ENCODE data around the gene NSD1. TPM values are rescaled to one million over a fixed set of nuclear protein-coding genes. Genes with fewer than 3 reads are reported as not detected.

NSD1 gene
- total and polyA plus RNA-seq, 9 of the 15 experiments (the other 6 are each of a cell fraction or from before 2014, with no cell fraction given) = 3.8 to 51.0 (median 24.7) TPM

DNA sequence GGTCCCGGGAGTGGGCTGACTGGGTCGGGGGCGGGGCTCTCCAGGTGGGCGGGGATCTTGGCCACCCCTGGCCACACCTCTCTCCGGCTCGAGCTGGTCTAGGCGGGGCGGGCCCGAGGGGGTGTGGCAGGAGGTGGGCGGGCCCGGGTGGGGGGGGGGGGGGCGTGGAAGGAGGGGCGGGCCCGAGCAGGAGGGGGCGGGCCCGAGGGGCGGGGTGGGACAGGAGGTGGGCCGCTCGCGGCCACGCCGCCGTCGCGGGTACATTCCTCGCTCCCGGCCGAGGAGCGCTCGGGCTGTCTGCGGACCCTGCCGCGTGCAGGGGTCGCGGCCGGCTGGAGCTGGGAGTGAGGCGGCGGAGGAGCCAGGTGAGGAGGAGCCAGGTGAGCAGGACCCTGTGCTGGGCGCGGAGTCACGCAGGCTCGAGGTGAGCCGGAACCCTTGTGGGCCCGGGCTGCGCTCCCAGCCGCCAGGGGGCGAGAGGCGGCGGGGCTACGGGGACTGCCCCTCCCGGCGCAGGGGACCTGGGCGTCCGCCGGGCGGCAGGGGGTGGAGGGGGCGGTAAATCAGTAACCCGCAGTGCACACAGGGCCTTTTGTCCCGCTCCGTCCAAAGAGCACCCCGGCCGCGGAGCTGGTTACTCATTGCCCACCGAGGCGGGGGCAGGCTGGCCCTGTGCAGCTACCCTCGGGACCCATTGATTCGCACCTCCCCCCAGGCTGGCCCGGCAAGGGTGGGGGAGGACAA lies 46.7 kb upstream of the NSD1 start, which contains the start of gene FGFR4 (continued):
- TF ChIP-seq SAP30 (IDR thresholded peaks at IDR 0.05; ENCODE audit: borderline replicate concordance, insufficient read depth, low read depth, low read length, poor library complexity, severe bottlenecking) = peak; percentile 48
- TF ChIP-seq TAF1 (IDR thresholded peaks at IDR 0.05; ENCODE audit: control insufficient read depth, extremely low read depth, insufficient read depth, low read length, severe bottlenecking) = peak; percentile 16
- no peak for TF ChIP-seq ZNF79 (CRISPR knock-in tag; IDR thresholded peaks at IDR 0.05; ENCODE audit: low read depth)
- peak; percentile 65; the same call in 1 of the 2 replicates for TF ChIP-seq GABPB1 (CRISPR knock-in tag; IDR thresholded peaks at IDR 0.05)
- no peak for TF ChIP-seq ADNP (tag; IDR thresholded peaks at IDR 0.05)
- TF ChIP-seq NFIC (IDR thresholded peaks at IDR 0.05) = peak; percentile 95
- TF ChIP-seq POLR2A (conservative IDR thresholded peaks at IDR 0.05) = peak; percentile 80
- TF ChIP-seq, protein P1, sequence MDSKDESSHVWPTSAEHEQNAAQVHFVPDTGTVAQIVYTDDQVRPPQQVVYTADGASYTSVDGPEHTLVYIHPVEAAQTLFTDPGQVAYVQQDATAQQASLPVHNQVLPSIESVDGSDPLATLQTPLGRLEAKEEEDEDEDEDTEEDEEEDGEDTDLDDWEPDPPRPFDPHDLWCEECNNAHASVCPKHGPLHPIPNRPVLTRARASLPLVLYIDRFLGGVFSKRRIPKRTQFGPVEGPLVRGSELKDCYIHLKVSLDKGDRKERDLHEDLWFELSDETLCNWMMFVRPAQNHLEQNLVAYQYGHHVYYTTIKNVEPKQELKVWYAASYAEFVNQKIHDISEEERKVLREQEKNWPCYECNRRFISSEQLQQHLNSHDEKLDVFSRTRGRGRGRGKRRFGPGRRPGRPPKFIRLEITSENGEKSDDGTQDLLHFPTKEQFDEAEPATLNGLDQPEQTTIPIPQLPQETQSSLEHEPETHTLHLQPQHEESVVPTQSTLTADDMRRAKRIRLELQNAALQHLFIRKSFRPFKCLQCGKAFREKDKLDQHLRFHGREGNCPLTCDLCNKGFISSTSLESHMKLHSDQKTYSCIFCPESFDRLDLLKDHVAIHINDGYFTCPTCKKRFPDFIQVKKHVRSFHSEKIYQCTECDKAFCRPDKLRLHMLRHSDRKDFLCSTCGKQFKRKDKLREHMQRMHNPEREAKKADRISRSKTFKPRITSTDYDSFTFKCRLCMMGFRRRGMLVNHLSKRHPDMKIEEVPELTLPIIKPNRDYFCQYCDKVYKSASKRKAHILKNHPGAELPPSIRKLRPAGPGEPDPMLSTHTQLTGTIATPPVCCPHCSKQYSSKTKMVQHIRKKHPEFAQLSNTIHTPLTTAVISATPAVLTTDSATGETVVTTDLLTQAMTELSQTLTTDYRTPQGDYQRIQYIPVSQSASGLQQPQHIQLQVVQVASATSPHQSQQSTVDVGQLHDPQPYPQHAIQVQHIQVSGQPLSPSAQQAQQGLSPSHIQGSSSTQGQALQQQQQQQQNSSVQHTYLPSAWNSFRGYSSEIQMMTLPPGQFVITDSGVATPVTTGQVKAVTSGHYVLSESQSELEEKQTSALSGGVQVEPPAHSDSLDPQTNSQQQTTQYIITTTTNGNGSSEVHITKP (IDR thresholded peaks at IDR 0.05; ENCODE audit: partially characterized antibody) = peak; percentile 93
- peak; percentile 74 for TF ChIP-seq CXXC5 (CRISPR knock-in tag; IDR thresholded peaks at IDR 0.05)
- 0 out of 2 replicates have a peak, but pooled peaks have one; percentile 18 for TF ChIP-seq SMARCE1 (IDR thresholded peaks at IDR 0.05)
- TF ChIP-seq TRIM28 (IDR thresholded peaks at IDR 0.05) = peak; percentile 28; the same call in 1 of the 2 replicates
- 0 out of 2 replicates have a peak, but pooled peaks have one; percentile 11 for TF ChIP-seq TEAD4 (IDR thresholded peaks at IDR 0.05; ENCODE audit: low read length)
- TF ChIP-seq TEAD4 (CRISPR knock-in tag; IDR thresholded peaks at IDR 0.05; ENCODE audit: borderline replicate concordance) = no peak
- TF ChIP-seq ETV1 (tag; conservative IDR thresholded peaks at IDR 0.05; ENCODE audit: low read depth) = peak; percentile 63
- peak; percentile 95 for TF ChIP-seq EGR1 (conservative IDR thresholded peaks at IDR 0.05)
- TF ChIP-seq MYC (IDR thresholded peaks at IDR 0.05; ENCODE audit: low read depth, low read length) = peak; percentile 85
- TF ChIP-seq MYC (CRISPR knock-in tag; IDR thresholded peaks at IDR 0.05; ENCODE audit: borderline replicate concordance, low read depth) = no peak
- peak in 1 of 2 experiments; percentile 84; a peak in 2 of 4 replicates for TF ChIP-seq SIN3A (IDR thresholded peaks at IDR 0.05; ENCODE audit: borderline replicate concordance in 2 of 2, control insufficient read depth in 1 of 2, low read depth in 2 of 2, low read length in 2 of 2)
- 0 out of 2 replicates have a peak, but pooled peaks have one; percentile 68 for TF ChIP-seq FOXK1 (CRISPR knock-in tag; IDR thresholded peaks at IDR 0.05; ENCODE audit: borderline replicate concordance)
- peak; percentile 43 to 58; a peak in 3 of 4 replicates for TF ChIP-seq KDM1A (IDR thresholded peaks at IDR 0.05)
- TF ChIP-seq CTBP1 (IDR thresholded peaks at IDR 0.05; ENCODE audit: borderline replicate concordance) = peak; percentile 75
- peak; percentile 65; the same call in 1 of the 2 replicates for TF ChIP-seq ETV5 (CRISPR knock-in tag; IDR thresholded peaks at IDR 0.05; ENCODE audit: low read depth)
- TF ChIP-seq PCBP1 (IDR thresholded peaks at IDR 0.05; ENCODE audit: low read depth, low read length, poor library complexity, severe bottlenecking) = peak; percentile 66
- no peak for TF ChIP-seq ZNF174 (CRISPR knock-in tag; IDR thresholded peaks at IDR 0.05)
- no peak for TF ChIP-seq ZBTB1 (CRISPR knock-in tag; IDR thresholded peaks at IDR 0.05; ENCODE audit: borderline replicate concordance, low read depth)
- TF ChIP-seq PHF8 (IDR thresholded peaks at IDR 0.05; ENCODE audit: borderline replicate concordance, low read length) = peak; percentile 77; the same call in 1 of the 2 replicates

All from K562 (cell line).